ENCODE data around the gene GABPA.
A peak's percentile ranks its signal among the peaks of the same experiment; 100 is the strongest.
"Not testable (repeated sequence)": the region's sequence is repeated elsewhere in the genome, so short reads cannot be mapped to it uniquely, and the experiment has no call there.

GABPA gene

DNA sequence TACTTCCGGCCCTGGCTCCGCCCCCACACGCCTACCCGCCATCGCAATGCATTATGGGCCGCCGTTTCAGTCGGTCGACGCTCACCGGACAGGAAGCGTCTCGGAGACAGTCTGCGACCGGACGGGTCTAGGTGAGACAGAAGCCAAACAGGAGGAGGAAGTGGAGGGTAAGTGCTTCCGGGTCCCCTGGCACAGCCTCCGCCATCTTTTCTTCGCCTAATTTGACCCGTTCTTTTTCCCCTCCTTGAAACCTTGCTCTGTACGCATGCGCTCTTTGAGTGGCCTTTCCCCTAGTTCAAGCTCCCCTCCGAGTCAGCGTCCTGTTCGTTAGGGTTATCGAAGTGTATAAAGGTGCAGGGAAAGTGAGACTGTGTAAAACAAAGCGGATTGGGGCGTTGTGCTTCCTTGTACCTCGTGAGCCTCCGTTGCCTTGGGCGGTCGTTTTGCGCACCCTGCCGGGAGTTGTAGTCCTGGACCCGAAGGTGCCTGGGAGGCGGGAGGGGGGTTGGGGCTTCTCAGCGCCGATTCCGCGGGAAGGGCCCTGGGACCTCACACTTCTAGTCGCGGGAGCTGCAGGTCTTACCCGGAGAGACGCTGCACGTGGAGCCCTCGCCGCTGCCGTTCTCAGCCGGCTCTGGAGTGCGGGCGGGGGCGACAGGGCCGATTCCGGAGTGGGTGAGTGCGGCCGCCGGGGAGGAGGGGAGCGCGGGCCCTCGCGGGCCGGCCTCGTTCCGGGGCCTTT is at the start of gene GABPA, which contains the start of gene ATP5PF:
Gene GABPA, plus strand, starts transcription at position 69 of the 742 bp plus-strand sequence. CDS start 6,627 bp downstream, outside the sequence.
Gene ATP5PF, minus strand, starts transcription at position 1 of the 742 bp plus-strand sequence. CDS start 5,110 bp downstream, outside the sequence.
- peak; percentile 90 for DNase-seq

DNA sequence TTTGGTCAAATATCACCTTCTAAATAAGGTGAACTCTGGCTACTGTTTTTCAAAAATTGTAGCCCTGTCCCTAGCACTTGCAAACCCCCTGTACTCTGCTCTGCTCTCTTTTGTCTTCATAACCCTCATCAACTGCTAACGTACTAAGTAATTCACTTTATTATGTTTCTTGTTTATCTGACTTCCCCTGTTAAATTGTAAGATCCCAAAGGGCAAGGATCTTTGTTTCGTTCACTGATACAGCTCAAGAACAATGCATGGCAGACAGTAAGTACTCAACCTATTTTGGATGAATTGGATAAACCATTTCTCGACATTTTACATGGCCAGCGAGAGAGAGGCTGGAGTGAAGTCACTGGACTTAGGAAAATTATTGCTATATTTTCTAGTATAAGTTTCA is 47.0 kb upstream of the GABPA start:
- no peak for DNase-seq

DNA sequence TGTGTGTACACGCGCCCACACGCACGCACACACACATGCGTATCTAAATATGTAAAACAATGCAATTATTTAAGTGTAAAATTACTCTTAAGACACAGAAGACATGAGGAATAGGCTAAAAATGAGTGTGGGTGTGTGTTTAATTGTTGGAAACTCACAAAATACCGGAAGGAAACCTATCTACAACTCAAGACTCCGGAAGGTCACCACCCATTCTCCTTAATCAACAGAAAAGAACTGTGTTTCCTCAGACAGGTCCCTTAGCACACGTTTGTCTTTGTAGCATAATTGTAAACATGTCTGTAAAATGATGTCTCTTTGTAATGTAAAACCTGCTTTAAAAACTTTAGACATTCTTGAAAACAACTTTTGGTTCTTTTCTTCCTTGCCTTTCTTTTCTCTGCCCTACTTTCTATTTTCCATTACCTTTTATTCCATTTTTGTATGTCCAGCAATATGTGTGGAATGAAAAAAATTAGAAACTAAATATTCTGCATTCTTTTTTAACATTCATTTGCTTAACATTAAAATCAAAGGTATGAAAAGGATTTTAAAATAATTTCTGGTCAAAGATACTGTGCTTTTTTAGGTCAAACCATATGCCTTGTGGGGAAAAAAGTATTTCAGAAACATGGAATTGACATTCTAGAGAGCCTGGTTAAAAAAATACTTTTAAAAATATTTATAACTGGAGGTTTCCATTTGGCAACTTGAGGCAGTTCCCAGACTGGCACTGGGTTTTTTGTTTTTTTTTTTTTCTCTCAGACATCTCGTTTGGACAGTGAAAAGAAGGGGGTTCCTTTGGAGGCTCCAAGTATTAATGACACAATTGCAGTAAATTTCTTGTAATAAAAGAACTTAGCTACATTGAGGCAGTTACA is 46.3 kb upstream of the GABPA start:
- no peak for DNase-seq

DNA sequence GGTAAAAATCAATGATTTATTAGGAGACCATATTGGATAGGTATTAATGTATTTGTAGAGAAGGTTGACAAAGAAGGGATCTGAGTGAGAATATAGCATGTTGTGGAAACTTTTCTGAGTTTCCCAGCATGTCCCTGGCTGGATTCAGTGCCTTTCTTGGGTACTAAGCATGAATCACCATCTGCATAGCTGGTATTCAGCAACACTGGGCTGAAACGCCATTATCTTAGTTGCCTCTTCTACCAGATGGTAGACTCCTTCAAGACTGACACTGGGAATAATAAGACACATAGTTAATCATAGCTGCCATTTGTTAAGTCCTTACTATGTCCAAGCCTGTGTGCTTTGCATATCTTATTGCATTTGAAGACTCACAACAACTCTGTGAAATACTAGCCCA is 45.5 kb upstream of the GABPA start:
- no peak for DNase-seq

DNA sequence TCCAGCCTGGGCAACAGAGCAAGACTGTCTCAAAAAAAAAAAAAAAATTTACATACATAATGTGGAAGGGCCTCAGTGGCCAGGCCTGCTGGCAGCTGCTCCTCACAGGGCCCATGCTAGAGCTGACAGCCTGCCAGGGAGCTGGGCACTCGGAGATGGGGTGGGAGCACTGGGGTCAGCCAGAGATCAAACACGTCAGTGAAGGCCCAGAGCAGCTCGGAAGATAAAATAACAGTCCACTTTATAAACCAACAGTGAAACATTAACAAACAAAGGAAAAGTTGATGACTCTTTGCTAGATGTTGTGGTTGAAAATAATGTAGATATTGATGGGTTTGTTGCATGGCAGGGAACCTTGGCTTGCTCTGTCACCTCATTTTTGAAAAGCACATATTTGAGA is 42.8 kb upstream of the GABPA start:
- DNase-seq: no peak

DNA sequence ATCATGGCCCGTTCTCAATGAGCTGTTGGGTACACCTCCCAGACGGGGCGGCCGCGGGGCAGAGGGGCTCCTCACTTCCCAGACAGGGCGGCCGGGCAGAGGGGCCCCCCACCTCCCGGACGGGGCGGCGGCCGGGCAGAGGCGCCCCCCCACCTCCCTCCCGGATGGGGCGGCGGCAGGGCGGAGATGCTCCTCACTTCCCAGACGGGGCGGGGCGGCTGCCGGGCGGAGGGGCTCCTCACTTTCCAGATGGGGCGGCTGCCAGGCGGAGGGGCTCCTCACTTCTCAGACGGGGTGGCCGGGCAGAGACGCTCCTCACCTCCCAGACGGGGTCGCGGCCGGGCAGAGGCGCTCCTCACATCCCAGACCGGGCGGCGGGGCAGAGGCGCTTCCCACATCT is 39.3 kb upstream of the GABPA start:
- not testable (repeated sequence) for DNase-seq

DNA sequence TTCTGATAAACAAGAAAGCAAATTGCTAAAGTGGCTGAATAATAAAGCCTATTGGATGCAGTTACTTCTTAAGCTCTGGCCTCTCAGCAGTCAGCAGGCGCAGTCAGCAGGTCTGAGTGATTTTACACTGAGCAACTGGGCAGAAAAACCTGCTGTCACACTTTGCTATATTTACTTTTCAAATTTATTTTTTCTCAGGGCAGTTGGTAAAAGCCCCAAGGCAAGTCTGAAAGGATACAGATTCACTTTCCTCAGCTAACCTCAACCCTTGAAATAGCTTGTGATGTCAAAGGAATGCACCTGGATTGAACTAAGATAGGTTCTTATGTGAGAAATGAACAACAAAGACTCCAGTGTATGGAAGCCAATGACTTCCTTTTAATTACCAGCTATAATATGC is 34.0 kb upstream of the GABPA start:
- DNase-seq: no peak

DNA sequence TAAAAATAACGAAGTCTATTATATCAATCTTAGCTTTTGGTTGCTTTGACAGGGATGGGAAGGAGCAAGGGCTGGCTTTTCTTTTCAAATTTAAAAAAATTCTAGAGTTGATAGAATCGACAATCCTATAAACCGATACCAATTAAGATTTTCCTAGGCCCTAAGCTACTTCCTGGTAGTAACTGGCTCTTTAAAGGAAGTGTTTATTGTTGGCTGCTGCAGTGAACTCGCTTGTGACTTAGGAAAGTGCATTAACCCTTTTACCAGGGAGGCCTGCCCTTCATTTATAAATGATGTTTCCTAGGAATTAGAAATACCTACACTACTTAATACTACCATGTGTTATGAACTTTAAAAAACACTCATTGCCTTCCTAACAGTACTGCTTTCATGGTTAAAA is 33.2 kb upstream of the GABPA start:
- no peak for DNase-seq

DNA sequence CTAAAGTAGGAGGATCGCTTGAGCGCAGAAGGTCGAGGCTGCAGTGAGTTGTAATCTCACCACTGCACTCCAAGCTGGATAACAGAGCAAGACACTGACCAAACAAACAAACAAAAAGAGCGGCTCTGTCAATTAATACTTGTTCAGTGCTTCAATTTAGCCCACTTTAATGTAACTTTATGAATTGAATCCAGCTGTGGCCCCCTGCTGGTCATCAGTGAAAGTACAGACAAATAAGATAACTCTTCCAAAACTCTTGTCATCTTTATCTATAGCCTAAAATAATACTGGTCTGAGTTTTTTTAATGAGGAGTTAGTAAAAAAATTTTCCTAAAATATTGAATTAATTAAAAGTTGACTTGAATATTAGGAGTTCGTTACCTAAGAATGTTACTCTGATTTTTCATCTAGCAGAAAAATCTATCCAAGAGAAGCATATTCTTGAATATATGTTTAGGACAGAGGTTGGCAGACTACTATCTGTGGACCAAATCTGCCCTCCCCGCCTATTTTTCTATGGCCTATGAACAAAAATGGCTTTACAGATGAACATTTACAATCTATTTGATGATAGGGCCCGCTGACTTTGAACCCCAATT is 26.2 kb upstream of the GABPA start:
- peak; percentile 34 for DNase-seq

DNA sequence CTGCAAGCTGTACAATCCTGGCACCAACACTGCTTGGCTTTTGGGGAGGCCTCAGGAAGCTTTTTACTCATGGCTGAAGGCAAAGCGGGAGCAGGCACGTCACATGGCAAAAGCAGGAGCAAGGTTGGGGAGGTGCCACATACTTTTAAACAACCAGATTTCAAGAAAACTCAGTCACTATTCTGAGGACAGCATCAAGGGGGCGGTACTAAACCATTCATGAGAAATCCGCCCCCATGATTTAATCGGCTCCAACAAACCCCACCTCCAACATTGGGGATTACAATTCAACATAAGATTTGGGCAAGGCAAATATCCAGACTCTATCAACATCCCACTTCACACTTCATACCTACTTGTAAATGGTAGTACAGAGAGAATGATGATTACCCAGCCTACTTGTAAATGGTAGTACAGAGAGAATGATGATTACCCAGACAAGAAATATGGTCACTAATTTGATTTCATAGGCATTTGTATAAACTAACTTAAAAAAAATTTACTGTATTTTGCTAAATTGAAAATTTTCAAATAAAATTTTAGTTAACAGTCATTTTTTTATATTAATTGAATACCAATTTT is 25.0 kb upstream of the GABPA start:
- no peak for DNase-seq

DNA sequence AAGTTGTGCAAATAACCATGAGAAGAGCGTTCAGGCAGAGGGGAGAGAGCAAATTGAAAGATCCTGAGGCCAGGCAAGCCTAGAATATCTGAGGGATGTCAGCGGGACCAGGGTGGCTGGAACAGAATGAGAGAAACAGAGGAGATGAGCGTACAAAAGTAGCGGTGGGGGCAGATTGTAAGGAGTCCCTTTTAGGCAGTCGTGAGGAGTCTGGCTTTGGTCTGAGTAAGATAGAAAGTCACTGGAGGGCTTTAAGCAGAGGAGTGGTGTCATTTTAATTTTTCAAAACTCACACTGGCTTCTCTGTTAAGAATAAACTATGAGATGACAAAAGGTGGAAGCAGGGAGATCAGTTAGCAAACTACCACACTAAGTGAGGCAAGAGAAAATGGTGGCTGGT is 24.2 kb upstream of the GABPA start:
- DNase-seq: no peak

DNA sequence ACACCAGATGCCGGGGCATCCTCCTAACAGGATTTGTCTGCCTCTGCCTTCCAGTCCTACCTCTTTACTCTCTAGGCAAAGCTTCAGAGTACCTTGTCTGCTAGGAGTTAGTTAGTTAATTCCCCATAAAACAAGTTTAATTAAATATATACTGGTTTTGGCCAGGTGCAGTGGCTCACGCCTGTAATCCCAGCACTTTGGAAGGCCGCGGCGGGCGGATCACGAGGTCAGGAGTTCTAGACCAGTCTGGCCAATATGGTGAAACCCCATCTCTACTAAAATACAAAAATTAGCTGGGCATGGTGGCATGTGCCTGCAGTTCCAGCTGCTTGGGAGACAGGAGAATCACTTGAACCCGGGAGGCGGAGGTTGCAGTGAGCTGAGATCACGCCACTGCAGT is 20.7 kb upstream of the GABPA start:
- DNase-seq: not testable (repeated sequence)

DNA sequence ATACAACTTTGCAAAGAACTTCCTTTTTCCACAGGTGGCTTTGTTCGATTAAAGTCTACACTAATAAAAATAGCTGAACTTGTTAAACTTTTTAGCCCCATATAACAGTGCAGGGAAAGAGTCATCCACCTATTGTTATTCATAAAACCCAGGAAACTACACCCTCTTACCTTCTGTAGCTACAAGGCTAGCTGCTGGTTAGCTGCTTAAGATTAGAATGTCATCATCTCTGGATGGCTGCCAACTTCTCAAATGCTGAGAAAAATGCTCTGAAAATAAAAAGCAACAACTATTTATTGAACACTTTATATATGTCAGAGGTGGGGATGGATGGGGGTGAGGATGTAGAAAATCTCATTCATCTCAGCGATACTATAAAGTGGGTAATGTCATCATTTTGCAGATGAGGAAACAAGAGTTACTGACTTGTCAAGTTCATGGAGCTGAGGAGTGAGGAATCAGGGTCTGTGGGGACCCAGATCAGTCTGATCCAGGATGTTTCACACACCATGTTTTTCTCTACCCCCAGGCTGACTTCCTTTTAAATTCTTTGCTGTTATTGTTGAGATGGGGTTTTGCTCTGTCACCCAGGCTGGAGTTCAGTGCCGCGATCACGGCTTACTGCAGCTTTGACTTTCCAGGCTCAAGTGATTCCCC is 17.2 kb upstream of the GABPA start:
- no peak for DNase-seq

DNA sequence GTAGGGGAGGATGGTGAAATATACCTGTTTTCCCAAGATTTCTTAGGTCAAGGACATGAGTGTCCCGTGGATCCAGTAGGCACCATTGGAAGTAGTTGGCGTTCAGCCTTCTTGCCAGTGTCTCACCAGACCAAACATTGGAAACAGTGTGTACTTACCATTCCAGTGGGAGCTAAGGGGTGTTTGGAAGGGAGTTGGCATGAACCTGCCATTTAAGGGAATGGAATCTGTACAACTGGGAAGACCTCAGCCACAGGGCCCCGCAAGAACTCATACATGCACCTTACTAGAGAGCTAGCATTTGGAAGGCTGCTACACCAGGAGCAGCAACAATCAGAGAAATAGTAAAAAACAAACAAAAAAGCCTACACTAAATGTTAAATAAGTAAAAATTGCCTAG is 12.8 kb upstream of the GABPA start:
- no peak for DNase-seq

DNA sequence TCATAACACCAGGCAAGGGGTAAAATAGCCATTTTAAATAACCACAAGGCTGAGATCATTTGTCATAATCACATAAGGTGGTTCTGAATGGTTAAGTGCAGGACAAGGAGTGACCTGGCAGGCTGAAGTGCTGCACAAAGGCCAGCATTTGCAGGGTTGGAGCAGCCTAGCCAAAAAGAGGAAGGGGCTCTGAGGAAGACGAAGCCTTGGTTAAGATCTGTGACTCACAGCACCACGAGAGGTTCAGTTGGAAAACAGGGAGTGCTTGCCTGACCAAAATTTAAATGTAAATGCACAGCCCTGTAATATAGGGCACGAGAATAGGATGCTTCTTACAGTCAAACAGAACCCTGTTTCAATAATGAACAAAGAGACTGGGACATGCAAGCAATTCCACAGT is 12.1 kb upstream of the GABPA start:
- no peak for DNase-seq

DNA sequence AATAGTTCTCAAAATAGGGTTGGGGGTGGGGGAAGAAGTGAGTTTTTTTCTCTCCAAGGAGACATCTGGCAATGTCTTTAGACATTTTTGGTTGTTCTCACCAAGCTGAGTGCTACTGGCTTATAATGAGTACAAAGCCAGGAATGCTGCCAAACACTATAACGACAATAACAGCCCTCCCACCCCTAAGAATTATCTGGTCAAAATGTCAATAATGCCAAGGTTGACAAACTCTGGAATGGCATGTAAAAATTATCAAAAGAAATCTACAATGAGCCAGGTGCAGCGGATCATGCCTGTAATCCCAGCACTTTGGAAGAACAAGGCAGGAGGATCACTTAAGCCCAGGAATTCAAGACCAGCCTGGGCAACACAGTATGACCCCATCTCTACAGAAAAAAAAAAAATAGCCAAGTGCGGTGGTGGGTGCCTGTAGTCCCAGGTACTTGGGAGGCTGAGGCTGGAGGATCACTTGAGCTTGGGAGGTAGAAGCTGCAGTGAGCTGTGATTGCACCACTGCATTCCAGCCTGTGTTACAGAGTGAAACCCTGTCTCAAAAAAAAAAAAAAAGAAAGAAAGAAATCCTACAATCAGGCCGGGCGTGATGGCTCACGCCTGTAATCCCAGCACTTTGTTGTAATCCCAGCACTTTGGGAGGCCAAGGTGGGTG is 2.5 kb upstream of the GABPA start:
- no peak for DNase-seq

DNA sequence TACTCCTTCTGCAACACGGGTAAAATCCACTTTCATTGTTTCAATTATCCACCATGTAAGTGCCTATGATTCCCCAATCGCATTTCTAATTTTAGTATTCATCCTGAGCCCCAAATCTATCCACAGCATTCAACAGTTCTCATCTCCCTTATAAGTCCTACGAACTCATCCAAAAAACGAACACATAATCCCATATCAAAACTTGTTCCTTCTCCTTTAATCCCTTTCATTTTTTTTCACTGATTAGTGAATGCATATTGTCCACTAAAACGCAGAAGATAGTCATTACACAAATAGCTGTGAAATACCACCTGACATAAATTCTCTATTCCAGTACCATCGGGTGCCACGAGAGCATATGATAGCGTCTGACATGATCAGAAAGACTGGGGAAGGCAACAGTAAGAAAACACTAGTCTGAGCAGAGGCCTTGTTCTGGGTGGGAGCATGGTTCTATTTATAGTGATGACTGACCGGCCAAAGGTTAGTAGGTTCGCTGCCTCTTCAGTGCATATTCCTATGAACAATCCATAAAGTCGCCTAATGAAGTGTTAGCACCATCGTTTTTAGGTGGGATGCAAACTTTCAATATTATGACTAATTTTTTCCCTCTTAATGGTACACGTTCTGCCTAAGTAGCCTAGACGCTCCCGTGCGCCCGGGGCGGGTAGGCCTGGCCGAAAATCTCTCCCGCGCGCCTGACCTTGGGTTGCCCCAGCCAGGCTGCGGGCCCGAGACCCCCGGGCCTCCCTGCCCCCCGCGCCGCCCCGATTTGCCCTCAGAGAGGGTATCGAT is 716 bp upstream of the GABPA start:
- peak; percentile 6 for DNase-seq

DNA sequence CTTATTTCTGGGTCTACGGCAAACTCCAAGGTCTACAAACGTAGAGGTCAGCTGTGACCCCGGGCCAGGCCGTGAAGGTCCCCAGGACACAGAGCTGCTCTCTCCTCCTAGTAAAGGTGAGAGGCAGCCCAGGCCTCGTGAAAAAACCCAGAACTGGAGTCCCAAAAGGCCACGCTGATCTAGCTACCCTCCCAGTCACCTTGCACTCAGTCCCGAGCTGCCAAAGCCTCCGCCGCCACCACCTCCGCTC is 193 bp upstream of the GABPA start:
- DNase-seq: no peak

DNA sequence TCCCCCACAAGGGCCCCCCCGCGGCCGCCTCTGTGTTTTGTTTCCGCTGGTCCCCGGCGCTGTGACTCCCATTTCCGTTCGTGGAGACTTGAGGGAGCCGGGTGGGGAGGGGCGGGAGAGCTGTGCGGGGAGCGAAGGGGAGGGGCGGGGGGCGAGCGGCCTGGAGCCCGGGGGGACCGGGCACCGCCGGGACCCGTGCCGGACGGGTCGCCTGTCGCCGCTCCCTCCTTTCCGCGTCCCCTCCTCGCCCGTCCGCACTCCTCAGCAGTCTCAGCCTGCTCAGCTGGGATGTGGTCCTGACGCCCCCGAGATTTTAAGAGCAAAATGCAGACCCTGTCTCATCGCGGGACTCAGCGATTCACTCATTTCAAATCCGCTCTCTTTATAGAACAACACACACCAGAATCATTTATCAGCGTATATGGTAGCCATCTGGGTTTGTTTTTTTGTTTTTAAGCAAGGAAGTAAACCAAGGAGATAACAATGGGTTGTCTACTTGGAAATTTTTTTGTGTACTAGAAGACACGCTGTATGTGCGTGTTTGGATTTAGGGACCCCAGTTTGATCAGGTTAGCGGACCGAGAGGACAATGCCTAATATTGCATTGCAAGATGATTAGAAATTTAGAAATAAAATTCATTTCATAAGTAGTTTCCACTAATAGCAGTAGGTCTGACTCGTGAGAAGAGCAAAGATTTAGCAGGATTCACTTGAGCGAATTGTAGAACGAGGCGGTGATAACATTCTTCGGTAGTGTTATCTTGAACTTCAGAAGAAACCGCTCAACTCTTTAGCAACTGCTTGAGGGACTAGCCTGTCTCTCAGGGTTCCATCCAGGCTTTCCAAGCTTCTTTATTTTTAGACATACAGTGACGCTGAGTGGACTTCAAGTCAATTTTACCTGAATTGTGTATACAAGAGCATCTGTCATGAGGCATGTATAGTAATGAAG is 1.1 kb downstream of the GABPA start:
- peak; percentile 25 for DNase-seq

DNA sequence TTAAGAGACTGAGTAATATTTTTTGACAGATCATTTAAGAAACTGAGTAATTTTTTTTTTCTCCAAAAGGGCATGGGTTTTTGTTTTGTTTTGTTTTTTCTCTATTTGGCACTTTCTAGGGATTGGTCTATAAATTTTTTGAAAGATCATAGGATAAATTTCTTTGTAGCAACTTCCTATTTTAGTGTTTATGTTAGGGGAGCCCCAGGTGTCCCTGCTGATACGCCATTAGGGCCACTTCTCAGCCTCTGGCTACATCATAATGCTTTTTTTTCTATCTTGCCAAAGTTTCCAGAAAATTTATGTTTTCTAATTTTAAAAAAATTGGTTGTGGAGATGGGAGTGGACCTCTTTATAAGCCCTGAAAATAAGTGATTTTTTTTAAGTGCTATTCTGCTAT is 2.6 kb downstream of the GABPA start:
- DNase-seq: no peak
